ENCODE results near the gene TMEM45A.

The TMEM45A gene

DNA sequence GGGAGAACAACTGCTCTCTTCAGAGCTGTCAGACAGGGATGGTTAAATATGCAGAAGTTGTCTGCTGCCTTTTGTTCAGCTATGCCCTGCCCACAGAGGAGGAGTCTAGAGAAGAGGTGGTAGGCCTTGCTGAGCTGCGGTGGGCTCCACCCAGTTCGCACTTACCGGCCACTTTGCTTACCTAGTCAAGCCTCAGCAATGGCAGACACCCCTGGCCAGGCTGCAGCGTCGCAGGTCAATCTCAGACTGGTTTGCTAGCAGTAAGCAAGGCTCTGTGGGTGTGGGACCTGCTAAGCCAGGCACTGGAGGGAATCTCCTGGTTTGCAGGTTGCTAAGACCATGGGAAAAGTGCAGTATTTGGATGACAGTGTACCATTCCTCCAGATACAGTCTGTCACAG, 12.3 kb upstream of the TMEM45A start:
- DNase-seq = no peak
- Mint-ChIP-seq H3K9me3 (peaks cover 24% of the 10 kb centered on the region), H3K36me3 (ENCODE audit: low read depth) (peaks cover 5% of the 10 kb centered on the region), H3K27me3 (ENCODE audit: low read depth, poor library complexity) (peaks cover 4% of the 10 kb centered on the region), H3K4me3 (no peak overlapping the region), H3K4me1 (no peaks in the 10 kb centered on the region), H3K27ac (no peak overlapping the region)
- TF ChIP-seq, protein P1, sequence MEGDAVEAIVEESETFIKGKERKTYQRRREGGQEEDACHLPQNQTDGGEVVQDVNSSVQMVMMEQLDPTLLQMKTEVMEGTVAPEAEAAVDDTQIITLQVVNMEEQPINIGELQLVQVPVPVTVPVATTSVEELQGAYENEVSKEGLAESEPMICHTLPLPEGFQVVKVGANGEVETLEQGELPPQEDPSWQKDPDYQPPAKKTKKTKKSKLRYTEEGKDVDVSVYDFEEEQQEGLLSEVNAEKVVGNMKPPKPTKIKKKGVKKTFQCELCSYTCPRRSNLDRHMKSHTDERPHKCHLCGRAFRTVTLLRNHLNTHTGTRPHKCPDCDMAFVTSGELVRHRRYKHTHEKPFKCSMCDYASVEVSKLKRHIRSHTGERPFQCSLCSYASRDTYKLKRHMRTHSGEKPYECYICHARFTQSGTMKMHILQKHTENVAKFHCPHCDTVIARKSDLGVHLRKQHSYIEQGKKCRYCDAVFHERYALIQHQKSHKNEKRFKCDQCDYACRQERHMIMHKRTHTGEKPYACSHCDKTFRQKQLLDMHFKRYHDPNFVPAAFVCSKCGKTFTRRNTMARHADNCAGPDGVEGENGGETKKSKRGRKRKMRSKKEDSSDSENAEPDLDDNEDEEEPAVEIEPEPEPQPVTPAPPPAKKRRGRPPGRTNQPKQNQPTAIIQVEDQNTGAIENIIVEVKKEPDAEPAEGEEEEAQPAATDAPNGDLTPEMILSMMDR (IDR thresholded peaks at IDR 0.05) = no peak

DNA sequence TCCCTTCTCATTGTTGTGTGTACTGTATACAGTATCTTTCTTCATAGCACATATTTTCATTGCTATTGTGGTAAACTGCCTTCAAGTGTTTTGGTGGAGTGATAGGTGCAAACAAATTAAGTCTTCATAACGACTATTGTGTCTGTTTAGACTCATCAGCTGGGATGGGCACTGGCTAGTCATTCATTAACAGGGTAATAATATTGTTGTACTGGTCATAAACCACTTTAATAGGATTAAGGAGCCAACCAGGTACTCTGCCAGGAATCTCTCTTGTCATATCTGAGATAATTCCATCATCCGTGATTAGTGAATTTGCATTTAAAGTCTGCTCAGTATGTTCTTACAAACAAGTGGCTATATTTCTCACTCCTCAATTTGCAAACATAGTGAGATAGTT, 10.2 kb upstream of the TMEM45A start:
- H3K27me3 Mint-ChIP-seq (ENCODE audit: low read depth, poor library complexity) = peaks cover 4% of the 10 kb centered on the region
- H3K9me3 Mint-ChIP-seq = peaks cover 16% of the 10 kb centered on the region
- no peak overlapping the region for H3K27ac Mint-ChIP-seq
- DNase-seq = no peak
- H3K4me1 Mint-ChIP-seq = no peaks in the 10 kb centered on the region
- no peak overlapping the region for H3K4me3 Mint-ChIP-seq
- TF ChIP-seq, protein P1 (IDR thresholded peaks at IDR 0.05) = no peak
- peaks cover 5% of the 10 kb centered on the region for H3K36me3 Mint-ChIP-seq (ENCODE audit: low read depth)

DNA sequence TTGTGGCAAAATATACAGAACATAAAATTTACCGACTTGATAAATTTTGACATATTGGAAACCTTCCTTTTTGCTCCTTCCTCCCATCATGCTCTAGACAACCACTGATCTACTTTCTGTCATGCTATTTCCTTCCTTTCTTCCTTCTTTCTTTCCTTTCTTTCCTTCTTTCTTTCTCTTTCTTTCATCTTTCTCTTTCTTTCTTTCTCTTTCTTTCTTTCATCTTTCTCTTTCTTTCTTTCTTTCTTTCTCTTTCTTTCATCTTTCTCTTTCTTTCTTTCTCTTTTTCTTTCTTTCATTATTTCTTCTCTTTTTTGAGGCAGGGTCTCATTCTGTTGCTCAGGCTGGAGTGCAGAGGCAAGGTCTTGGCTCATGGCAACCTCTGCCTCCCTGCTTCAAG, 8.9 kb upstream of the TMEM45A start:
- TF ChIP-seq, protein P1 (IDR thresholded peaks at IDR 0.05) = no peak
- H3K4me1 Mint-ChIP-seq = no peaks in the 10 kb centered on the region
- H3K27ac Mint-ChIP-seq = no peak overlapping the region
- no peak overlapping the region for H3K4me3 Mint-ChIP-seq
- H3K9me3 Mint-ChIP-seq = peaks cover 15% of the 10 kb centered on the region
- H3K36me3 Mint-ChIP-seq (ENCODE audit: low read depth) = peaks cover 5% of the 10 kb centered on the region
- DNase-seq = no peak
- H3K27me3 Mint-ChIP-seq (ENCODE audit: low read depth, poor library complexity) = peaks cover 8% of the 10 kb centered on the region

DNA sequence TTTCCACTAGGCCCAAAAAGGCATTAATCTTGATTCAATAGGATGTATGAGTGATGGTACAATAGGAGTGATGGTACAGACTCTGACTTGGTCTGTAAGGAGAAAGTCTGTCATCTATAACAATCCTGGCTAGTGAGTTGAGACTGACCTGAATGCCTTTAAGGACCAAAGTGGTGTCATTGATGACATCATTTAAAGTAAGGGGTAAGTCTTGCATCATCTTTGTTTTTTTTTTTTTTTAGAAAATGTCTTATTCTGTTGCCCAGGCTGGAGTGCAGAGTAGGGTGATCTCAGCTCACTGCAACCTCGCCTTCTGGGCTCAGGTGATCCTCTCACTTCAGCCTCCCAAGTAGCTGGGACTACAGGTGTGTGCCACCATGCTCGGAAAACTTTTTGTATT, 5.6 kb upstream of the TMEM45A start:
- no peaks in the 10 kb centered on the region for H3K36me3 Mint-ChIP-seq (ENCODE audit: low read depth)
- TF ChIP-seq, protein P1 (IDR thresholded peaks at IDR 0.05) = no peak
- no peak overlapping the region for H3K27ac Mint-ChIP-seq
- H3K27me3 Mint-ChIP-seq (ENCODE audit: low read depth, poor library complexity) = peaks cover 24% of the 10 kb centered on the region
- no peak for DNase-seq
- H3K4me1 Mint-ChIP-seq = peaks cover 4% of the 10 kb centered on the region
- H3K4me3 Mint-ChIP-seq = no peak overlapping the region
- peaks cover 10% of the 10 kb centered on the region for H3K9me3 Mint-ChIP-seq

DNA sequence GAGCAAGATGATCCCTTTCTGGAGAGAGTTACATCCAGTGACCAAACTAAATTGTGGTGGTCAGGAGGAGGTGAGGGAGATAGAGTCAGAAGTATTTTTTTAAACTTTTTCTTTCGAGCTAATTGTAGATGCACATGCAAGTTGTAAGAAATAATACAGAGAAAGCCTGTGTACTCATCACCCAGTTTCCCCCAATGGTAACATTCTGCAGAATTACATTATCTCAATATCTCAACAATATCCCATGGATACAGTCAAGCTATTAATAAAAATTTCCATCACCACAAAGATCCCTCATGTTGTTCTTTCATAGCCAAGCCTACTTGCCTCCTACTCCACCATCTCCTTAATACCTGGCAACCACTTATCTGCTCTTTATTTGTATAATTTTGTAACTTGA, 3.3 kb upstream of the TMEM45A start:
- TF ChIP-seq, protein P1 (IDR thresholded peaks at IDR 0.05) = no peak
- Mint-ChIP-seq H3K36me3 (ENCODE audit: low read depth) (no peaks in the 10 kb centered on the region), H3K27ac (no peak overlapping the region), H3K4me1 (peaks cover 11% of the 10 kb centered on the region), H3K9me3 (peaks cover 10% of the 10 kb centered on the region), H3K27me3 (ENCODE audit: low read depth, poor library complexity) (peaks cover 24% of the 10 kb centered on the region), H3K4me3 (no peak overlapping the region)
- no peak for DNase-seq

DNA sequence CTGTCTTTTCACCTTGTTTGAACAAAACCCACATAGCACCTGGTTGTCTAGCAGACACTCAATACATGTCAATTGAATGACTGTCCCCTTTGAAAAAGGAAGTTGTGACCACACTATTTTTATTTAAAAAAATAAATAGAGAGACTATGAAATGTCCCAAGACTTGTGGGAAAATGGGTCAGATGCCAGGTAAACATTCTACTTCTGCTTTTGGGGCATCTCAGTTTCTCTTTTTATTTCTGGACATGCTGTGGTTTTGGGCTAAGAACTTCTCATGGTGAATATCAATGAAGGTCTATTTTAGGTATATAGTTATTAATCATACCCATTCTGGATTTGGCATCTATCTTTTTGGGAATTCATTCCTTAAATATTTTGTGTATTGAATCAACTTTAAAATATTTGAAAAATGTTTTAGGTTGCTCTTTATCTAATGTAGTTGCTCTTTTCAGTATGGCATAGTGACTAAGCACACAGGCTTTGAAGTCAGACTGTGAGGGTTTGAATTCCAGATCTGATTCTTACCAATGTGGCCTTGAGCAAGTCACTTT, 4.4 kb downstream of the TMEM45A start:
- peaks cover 18% of the 10 kb centered on the region for H3K4me1 Mint-ChIP-seq
- H3K36me3 Mint-ChIP-seq (ENCODE audit: low read depth) = peaks cover 27% of the 10 kb centered on the region
- peaks cover 6% of the 10 kb centered on the region for H3K9me3 Mint-ChIP-seq
- no peak for DNase-seq
- peaks cover 11% of the 10 kb centered on the region for H3K27me3 Mint-ChIP-seq (ENCODE audit: low read depth, poor library complexity)
- TF ChIP-seq, protein P1 (IDR thresholded peaks at IDR 0.05) = no peak
- no peak overlapping the region for H3K4me3 Mint-ChIP-seq
- no peak overlapping the region for H3K27ac Mint-ChIP-seq
